NAMALWA (cell line): ENCODE measurements around the gene SFMBT2.
A peak's percentile ranks its signal among the peaks of the same experiment; 100 is the strongest.
"Not testable (repeated sequence)": the region's sequence is repeated elsewhere in the genome, so short reads cannot be mapped to it uniquely, and the experiment has no call there.

Experiments
- DNase-seq: peaks from one replicate; pipeline ENCODE4 v3.0.0-alpha.2; 2015; ENCODE audit warnings: low spot score

Gene SFMBT2

GRCh38 chr10:7320072-7320471 lies 90.8 kb downstream of the SFMBT2 start:
- DNase-seq, result no peak

DNA sequence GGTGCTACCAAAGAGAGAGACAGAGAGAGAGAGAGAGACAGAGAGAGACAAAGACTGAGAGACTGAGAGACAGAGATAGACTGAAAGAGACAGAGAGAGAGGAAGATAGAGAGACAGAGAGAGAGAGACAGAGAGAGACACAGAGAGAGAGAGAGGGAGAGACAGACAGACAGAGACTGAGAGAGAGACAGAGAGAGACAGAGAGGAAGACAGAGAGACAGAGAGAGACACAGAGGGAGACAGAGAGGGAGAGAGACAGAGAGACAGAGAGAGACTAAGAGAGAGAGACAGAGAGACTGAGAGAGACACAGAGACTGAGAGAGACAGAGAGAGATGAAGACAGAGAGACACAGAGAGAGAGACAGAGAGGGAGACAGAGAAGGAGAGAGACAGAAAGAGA lies 91.2 kb downstream of the SFMBT2 start:
- no peak for DNase-seq

- peak; percentile 19 for DNase-seq
These were observed 92.0 kb downstream of the SFMBT2 start for GRCh38 chr10:7318836-7319235.

DNA sequence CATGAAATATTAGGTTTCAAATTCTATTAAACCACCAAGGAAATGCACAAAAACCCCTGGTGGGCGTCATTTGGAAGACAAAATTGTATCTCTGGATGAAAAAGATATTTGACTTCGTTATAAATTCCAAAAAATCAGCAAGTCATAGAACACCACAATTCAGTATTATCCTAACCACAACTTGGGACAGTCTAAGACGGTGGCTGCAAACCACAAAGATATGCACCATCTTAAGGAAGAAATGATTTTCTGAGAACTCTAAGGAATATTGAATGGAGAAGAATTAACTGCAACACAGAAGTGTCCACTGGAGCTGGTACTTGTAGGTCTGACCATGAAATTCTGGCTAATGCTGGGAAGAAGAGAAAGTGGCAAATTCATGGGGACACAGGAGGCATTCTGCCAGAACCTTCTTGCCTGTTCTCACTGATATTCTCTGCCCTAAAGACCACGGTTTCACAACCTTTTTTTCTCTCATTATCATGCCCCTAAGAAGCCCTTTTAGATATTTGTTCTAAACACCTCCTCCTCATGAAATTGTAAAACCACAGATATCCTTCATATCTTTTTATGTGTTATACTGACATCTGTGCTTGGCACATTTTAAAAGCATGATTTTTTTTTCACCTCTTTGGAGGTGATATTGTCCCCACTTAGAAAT lies 92.9 kb downstream of the SFMBT2 start:
- no peak for DNase-seq

DNA sequence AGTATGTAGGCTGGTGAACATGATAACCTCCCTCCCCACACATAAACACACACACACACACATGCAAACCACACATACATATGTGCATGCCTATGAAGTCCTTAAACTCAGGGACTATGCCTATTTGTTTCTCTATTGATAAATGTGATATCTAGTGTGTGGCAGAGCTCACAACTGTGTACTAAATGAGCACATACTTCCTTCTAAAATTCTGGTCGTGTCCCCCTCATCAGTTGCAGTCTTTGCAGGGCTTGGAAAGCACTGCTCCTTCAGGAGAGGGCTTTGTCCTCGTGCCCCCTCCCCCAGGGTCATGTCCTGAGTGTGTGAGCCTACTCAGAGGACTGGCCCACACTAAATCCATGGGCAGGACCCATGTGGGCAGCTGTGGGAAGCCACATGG lies 94.0 kb downstream of the SFMBT2 start:
- no peak for DNase-seq

- no peak for DNase-seq
These were observed 94.9 kb downstream of the SFMBT2 start for GRCh38 chr10:7315906-7316305.

DNA sequence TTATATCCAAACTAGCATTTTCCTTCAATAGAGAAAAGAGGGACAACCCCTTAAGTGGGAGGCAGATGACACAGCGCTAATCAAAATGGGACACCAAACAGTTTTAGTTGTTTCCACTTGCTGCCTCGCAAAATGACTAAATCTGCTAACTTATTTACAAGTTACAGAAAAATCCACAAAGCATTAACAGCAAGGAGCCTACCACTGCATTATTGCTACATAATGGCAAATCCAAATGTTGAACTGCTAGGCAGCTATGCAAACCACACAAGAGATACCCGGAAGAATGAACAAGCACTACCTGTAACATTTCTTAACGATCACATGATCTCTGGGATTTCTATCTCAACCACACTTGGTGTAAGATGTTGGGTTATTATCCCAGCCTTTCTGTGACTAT lies 96.7 kb downstream of the SFMBT2 start:
- DNase-seq, result no peak

GRCh38 chr10:7312488-7312857 lies 98.4 kb downstream of the SFMBT2 start:
- no peak for DNase-seq

DNA sequence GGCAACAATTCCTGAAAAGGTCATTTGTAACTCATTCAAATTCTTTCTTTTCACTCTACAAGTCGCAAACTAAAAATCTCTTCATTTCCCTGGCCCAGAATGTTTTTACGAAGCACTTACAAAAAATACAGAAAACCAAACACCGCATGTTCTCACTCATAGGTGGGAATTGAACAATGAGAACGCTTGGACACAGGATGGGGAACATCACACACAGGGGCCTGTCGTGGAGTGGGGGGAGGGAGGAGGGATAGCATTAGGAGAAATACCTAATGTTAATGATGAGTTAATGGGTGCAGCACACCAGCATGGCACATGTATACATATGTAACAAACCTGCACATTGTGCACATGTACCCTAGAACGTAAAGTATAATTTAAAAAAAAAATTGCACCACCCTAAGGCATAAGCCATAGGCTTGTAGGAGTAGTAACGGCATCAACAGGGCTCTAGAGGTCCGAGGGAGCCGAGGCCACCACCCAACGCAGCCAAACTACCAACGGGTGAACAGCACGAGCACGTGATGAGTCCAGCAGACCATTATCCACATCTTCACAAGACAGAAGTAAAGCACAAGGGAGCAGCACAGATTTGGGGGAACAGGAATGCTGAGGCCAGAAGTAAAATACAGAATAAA lies 98.9 kb downstream of the SFMBT2 start:
- DNase-seq, result not testable (repeated sequence)

GRCh38 chr10:7311218-7311849 lies 99.5 kb downstream of the SFMBT2 start:
- DNase-seq, result no peak

DNA sequence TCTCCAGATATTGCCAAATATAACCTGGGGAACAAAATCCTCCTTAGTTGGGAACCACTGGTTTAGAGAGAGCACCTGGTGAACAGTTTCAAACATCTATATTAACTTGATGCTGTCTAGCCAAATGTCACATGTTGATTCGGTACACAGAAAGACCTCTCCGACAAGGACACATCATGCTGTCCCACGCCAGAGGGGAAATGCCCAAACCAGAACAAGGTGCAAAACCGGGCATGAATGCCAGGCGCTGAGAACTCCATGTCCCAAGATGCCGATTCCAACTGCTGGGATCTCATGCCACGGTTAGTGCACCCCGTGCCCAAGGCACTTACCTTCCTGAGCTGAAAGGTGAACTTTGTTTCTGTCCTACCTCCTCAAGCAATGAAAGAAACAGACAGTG lies 100.8 kb downstream of the SFMBT2 start:
- DNase-seq, result no peak

DNA sequence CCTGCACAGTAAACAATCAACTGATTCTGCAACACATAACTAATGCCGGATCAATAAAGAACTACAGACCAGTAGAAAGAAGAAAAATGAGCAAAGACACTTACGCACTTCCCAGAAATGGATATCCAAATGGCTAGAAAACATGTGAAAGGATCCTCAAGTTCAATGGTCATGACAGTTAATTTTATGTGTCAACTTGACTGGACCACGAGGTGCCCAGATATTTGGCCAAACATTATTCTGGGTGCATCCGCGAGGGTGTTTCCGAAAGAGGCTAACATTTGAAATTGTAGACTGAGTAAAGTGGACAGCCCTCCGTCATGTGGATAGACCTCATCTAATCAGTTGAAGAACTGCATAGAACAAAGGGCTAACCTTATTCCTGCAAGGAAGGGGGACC lies 102.0 kb downstream of the SFMBT2 start:
- no peak for DNase-seq

DNA sequence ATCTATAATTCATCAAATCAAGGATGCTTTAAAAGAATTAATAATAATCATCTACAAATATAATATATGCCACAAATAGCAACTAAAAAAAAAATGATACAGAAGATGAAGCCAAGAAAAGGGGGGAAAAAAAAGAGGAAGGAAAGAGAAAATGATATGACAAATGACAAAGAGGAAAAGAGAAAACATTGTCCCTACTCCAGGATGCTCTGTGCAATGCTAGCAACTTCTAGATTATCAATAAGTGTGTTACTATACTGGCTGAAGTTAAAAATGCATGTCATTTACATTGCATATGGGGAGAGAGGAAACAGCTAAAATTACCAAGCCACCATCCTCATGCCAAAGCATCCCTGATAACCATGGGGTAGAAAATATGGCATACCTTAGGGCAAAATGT lies 104.2 kb downstream of the SFMBT2 start:
- no peak for DNase-seq

DNA sequence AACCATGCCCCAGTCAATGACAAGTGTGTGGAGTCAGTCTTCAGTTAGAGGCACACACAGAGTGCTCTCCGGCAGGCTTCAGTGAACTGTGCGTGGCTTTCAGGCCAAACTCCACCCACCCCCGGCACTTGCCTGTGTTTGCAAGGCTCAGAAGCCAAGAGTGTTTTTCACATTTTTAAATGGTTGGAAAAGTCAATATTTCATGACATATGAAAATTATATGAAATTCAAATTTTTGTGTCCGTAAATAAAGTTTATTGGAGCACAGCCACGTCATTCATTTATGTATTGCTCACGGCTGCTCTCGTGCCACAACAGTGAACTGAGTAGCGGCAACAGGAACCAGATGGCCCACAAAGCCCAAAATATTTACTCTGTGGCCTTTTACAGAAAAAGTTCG lies 104.7 kb downstream of the SFMBT2 start:
- DNase-seq, result peak; percentile 80

GRCh38 chr10:7305053-7305452 lies 105.8 kb downstream of the SFMBT2 start:
- no peak for DNase-seq

GRCh38 chr10:7304110-7304509 lies 106.7 kb downstream of the SFMBT2 start:
- no peak for DNase-seq

- no peak for DNase-seq
These were observed 107.8 kb downstream of the SFMBT2 start for GRCh38 chr10:7302930-7303557.

GRCh38 chr10:7302392-7302906 lies 108.4 kb downstream of the SFMBT2 start:
- DNase-seq, result no peak

DNA sequence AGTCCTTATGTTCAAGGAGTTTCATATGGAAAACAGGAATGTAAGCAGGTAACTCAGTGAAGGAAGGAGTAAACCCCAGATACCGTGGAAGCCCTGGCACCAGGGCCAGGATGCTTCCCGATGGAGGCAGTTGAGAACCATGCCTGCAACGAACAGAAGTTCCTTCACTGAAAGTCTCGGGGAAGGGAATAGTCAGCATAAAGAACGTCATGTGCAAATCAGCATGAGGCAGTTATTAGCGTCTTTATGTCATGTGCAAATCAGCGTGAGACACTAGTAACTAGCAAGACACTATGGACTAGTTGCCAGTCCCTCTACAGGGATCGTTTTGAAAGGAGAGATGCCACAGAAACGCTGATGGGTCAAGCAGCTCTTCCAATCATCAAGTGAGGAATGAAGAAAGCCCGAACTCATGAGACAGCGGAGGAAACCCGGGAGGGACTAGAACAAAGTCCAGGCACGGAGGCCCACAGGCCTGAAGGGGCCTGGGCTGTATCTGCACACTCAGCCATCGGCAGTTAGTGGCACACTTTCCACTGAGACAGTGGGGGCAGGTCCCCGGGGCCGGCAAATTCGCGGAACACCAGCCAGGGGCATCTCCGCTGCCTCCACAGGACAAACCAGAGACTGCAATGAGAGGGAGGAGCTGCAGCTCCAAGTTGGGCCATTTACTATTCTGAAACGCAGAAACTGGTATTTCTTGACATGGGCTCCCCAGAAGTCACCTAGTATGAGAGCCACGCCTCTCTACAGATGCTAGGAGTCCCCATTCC lies 109.6 kb downstream of the SFMBT2 start:
- no peak for DNase-seq

GRCh38 chr10:7300384-7300971 lies 110.4 kb downstream of the SFMBT2 start:
- no peak for DNase-seq

DNA sequence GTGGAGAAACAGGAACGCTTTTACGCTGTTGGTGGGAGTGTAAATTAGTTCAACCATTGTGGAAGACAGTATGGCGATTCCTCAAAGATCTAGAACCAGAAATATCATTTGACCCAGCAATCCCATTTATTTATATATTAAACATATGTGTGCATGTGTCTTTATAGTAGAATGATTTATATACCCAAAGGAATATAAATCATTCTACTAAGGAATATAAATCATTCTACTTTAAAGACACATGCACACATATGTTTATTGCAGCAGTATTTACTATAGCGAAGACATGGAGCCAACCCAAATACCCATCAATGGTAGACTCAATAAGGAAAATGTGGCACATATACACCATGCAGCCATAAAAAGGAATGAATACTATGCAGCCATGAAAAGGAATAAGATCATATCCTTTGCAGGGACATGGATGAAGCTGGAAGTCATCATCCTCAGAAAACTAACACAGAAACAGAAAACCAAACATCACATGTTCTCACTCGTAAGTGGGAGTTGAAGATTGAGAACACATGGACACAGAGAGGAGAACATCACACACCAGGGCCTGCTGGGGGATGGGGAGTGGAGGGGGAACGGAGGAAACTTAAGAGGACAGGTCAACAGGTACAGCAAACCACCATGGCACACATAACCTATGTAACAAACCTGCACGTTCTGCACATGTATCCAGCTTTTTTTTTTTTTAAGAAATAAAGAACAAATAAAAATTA lies 111.1 kb downstream of the SFMBT2 start:
- DNase-seq, result not testable (repeated sequence)
